Activated CD8-positive, alpha-beta memory T cell treated with anti-CD3 and anti-CD28 coated beads, Interleukin-2, amount 10 ng/mL, durations not matched to agents 7 days and 5 days (primary cell): ENCODE results near the gene DNAJC10. TPM values are rescaled to one million over a fixed set of nuclear protein-coding genes. Genes with fewer than 3 reads are reported as not detected.
"Not testable (repeated sequence)": the region's sequence is repeated elsewhere in the genome, so short reads cannot be mapped to it uniquely, and the experiment has no call there.

Experiments used
- ATAC-seq: fragments of 150-1000 bp; cut with Tn5 transposase; one replicate; pipeline ENCODE4 v1.10.0; 2021; ENCODE audit warnings: moderate library complexity
- CTCF ChIA-PET: fragments of 350-600 bp; sonication (Branson Sonifier 250); formaldehyde crosslinking; loops from one replicate; lab custom pipeline; 2021; ENCODE audit warnings: antibody characterized with exemption; lab: Charles Lee
- DNase-seq: peaks from one replicate; pipeline ENCODE4 v3.0.0-alpha.2; 2020
- H3K27ac Mint-ChIP-seq: one replicate; pipeline ENCODE4 v1.8.0; 2021; ENCODE audit warnings: mild to moderate bottlenecking, mixed read lengths
- H3K27me3 Mint-ChIP-seq: one replicate; pipeline ENCODE4 v1.8.0; 2021; ENCODE audit warnings: mixed read lengths
- H3K36me3 Mint-ChIP-seq: one replicate; pipeline ENCODE4 v1.8.0; 2021; ENCODE audit warnings: mild to moderate bottlenecking, mixed read lengths
- H3K4me1 Mint-ChIP-seq: one replicate; pipeline ENCODE4 v1.8.0; 2021; ENCODE audit warnings: mixed read lengths
- H3K4me3 Mint-ChIP-seq: one replicate; pipeline ENCODE4 v1.8.0; 2021; ENCODE audit warnings: mild to moderate bottlenecking, moderate library complexity, mixed read lengths
- H3K9me3 Mint-ChIP-seq: one replicate; pipeline ENCODE4 v1.8.0; 2022; ENCODE audit warnings: low read depth, mixed read lengths
- total RNA-seq, 2 experiments: library from RNA; stranded (reverse); gene quantifications; one replicate each; pipeline ENCODE4 v1.2.3, GENCODE V29; 2021

Gene DNAJC10
- total RNA-seq, 2 experiments from 2014 or later, result 53.7 to 54.2 TPM

DNA sequence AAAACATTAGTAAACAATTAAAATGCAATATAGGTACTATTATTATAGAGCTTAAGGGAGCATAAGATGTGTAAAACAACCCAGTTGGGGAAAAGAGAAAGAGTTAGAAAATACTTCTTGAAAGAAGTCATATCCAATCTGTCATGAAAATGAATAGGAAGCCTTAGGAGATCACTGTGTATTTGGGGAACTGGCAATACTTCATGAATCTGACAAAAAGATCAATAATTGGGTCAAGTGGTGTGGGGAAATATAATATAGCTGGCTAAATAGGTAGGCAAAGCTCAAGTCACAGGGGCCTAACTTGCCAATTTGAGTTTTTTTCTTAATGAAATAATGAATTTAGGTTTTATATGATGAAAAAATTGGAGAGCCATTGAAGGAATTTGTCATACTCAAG, 14.4 kb downstream of the DNAJC10 start:
- CTCF ChIA-PET, result no interaction called here
- Mint-ChIP-seq H3K4me1 (peaks cover 8% of the 10 kb centered on the region), H3K4me3 (no peak overlapping the region), H3K9me3 (no peaks in the 10 kb centered on the region), H3K36me3 (peaks cover 22% of the 10 kb centered on the region), H3K27me3 (no peaks in the 10 kb centered on the region), H3K27ac (no peak overlapping the region)
- ATAC-seq (no peak), DNase-seq (no peak)

DNA sequence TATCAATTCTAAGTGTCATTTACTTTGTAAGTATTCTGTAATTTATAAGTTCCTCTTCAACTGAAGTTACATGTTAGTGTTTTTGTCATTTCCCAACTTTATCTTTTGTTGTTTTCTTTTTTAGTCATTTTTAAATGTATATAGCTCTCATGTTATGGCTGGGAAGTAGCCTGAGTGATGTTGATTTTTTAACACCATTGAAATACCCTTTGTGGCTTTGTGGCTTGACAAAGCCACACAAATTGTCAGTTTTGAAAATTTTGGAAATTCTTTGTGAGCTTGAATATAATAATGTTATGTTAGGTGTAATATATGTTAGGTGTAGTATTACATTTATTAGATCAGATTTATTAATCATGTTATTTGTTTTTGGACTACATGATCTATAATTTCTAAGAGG, 16.7 kb downstream of the DNAJC10 start:
- Mint-ChIP-seq H3K36me3 (peaks cover 23% of the 10 kb centered on the region), H3K9me3 (no peaks in the 10 kb centered on the region), H3K4me1 (peaks cover 8% of the 10 kb centered on the region), H3K4me3 (no peak overlapping the region), H3K27ac (no peak overlapping the region), H3K27me3 (no peaks in the 10 kb centered on the region)
- DNase-seq (no peak), ATAC-seq (no peak)
- CTCF ChIA-PET, result interaction anchor here (1.2 kb wide), 1 partner anchor 9 kb away, joined by 3 read pairs; no protein-coding TSS in a partner anchor

DNA sequence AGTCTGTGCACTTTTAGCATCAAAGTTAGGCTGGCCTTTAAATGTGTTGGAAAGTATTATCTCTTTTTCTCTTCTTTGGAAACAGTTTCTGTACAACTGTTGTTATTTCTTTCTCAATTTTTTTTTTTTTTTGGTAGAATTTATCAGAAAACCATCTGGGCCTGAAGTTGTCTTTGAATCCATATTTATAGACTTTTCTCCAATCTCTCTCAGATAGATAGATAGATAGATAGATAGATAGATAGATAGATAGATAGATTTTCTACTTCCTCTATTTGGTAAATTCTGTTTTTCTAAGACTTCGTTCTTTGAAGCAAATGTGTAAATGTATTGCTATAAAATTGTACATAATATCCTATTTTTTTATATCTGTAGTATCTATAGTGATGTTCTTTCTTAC, 17.5 kb downstream of the DNAJC10 start:
- H3K4me3 Mint-ChIP-seq, result no peak overlapping the region
- CTCF ChIA-PET, result no interaction called here
- H3K4me1 Mint-ChIP-seq, result peaks cover 8% of the 10 kb centered on the region
- H3K36me3 Mint-ChIP-seq, result peaks cover 27% of the 10 kb centered on the region
- H3K27ac Mint-ChIP-seq, result no peak overlapping the region
- no peaks in the 10 kb centered on the region for H3K27me3 Mint-ChIP-seq
- ATAC-seq (no peak), DNase-seq (no peak)
- no peaks in the 10 kb centered on the region for H3K9me3 Mint-ChIP-seq

GRCh38 chr2:182736856-182737255, 20.8 kb downstream of the DNAJC10 start:
- ATAC-seq, CTCF ChIA-PET, H3K27ac Mint-ChIP-seq, H3K27me3 Mint-ChIP-seq, H3K9me3 Mint-ChIP-seq, H3K4me3 Mint-ChIP-seq, DNase-seq: not testable (repeated sequence)
- Mint-ChIP-seq H3K36me3 (peaks cover 17% of the 10 kb centered on the region), H3K4me1 (peaks cover 17% of the 10 kb centered on the region)

DNA sequence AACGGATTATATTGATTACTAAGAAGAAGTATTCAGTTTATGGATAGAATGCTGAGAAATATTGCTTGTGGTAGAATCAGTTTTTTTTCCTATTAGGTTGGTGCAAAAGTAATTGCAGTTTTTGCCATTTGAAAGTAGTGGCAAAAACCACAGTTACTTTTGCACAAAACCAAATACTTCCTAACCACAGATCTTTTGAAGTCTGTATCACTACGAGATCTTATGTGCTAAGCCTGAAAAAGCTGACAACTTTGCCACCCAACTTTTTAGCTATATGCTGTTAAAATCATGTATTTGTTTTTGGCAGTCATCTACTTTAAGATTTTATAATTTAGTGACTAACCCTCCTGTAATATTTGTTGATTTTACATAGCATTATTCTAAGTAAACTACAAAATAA, 24.6 kb downstream of the DNAJC10 start:
- Mint-ChIP-seq H3K9me3 (no peaks in the 10 kb centered on the region), H3K4me3 (no peak overlapping the region), H3K4me1 (peaks cover 9% of the 10 kb centered on the region), H3K27ac (no peak overlapping the region), H3K27me3 (no peaks in the 10 kb centered on the region), H3K36me3 (peaks cover 46% of the 10 kb centered on the region)
- DNase-seq (no peak), ATAC-seq (no peak)
- CTCF ChIA-PET, result no interaction called here

DNA sequence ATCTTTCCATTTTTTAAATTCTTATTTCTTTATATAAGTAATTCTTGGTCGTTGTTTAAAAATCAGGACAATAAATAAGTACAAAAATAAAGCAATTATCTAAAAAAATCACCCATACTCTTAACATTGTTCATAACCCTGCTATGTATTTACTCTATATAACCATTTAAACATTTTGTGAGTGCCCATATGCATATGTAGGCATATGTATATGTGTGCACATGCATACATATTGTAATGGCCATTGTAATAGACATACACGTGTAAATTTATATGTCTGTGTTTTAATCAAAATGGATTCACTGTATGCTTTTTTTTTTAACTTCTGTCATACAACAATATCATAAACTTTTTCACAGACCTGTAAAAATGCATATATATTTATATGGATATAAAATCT, 25.6 kb downstream of the DNAJC10 start:
- peaks cover 56% of the 10 kb centered on the region for H3K36me3 Mint-ChIP-seq
- CTCF ChIA-PET, result no interaction called here
- H3K27ac Mint-ChIP-seq, result no peak overlapping the region

DNA sequence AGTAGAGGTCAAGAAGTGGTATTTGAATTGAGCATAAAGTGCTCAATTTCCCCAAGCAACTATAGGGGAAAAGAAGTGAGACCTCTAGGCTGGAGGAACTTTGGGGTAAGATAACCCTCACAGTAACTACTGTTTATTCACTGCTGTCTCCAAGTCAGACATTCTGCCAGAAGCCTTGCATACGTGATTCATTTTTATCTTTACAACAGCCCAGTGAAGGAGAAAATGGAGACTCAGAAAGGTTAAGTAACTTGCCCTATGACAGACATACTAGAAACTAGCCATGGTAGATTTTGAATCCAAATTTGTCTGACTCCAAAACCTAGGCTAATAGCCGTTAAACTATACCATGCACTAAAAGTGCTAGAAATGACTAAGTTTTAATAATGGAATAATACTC, 28.4 kb downstream of the DNAJC10 start:
- H3K4me3 Mint-ChIP-seq, result no peak overlapping the region
- H3K9me3 Mint-ChIP-seq, result no peaks in the 10 kb centered on the region
- H3K27me3 Mint-ChIP-seq, result no peaks in the 10 kb centered on the region
- peaks cover 48% of the 10 kb centered on the region for H3K36me3 Mint-ChIP-seq
- DNase-seq (no peak), ATAC-seq (no peak)
- H3K4me1 Mint-ChIP-seq, result peaks cover 9% of the 10 kb centered on the region
- CTCF ChIA-PET, result no interaction called here
- H3K27ac Mint-ChIP-seq, result no peak overlapping the region

More for the DNA sequence above, 25.6 kb downstream of the DNAJC10 start:
- ATAC-seq (no peak), DNase-seq (no peak)
- H3K4me3 Mint-ChIP-seq, result no peak overlapping the region
- H3K27me3 Mint-ChIP-seq, result no peaks in the 10 kb centered on the region
- H3K9me3 Mint-ChIP-seq, result no peaks in the 10 kb centered on the region
- H3K4me1 Mint-ChIP-seq, result peaks cover 9% of the 10 kb centered on the region

GRCh38 chr2:182745061-182745460, 29.0 kb downstream of the DNAJC10 start:
- Mint-ChIP-seq H3K36me3 (peaks cover 51% of the 10 kb centered on the region), H3K4me1 (peaks cover 9% of the 10 kb centered on the region), H3K27ac (no peak overlapping the region), H3K27me3 (no peaks in the 10 kb centered on the region), H3K4me3 (no peak overlapping the region), H3K9me3 (no peaks in the 10 kb centered on the region)
- ATAC-seq, result no peak
- DNase-seq, result no peak
- CTCF ChIA-PET, result no interaction called here

GRCh38 chr2:182745894-182746293, 29.8 kb downstream of the DNAJC10 start:
- H3K4me1 Mint-ChIP-seq, ATAC-seq, H3K4me3 Mint-ChIP-seq, CTCF ChIA-PET, H3K27me3 Mint-ChIP-seq, H3K9me3 Mint-ChIP-seq, DNase-seq, H3K27ac Mint-ChIP-seq: not testable (repeated sequence)
- H3K36me3 Mint-ChIP-seq, result peaks cover 57% of the 10 kb centered on the region

GRCh38 chr2:182754231-182754630, 38.2 kb downstream of the DNAJC10 start:
- H3K27ac Mint-ChIP-seq, result no peak overlapping the region
- no peaks in the 10 kb centered on the region for H3K27me3 Mint-ChIP-seq
- H3K9me3 Mint-ChIP-seq, result no peaks in the 10 kb centered on the region
- ATAC-seq (no peak), DNase-seq (no peak)
- no peaks in the 10 kb centered on the region for H3K4me1 Mint-ChIP-seq
- CTCF ChIA-PET, result no interaction called here
- peaks cover 45% of the 10 kb centered on the region for H3K36me3 Mint-ChIP-seq
- no peak overlapping the region for H3K4me3 Mint-ChIP-seq

DNA sequence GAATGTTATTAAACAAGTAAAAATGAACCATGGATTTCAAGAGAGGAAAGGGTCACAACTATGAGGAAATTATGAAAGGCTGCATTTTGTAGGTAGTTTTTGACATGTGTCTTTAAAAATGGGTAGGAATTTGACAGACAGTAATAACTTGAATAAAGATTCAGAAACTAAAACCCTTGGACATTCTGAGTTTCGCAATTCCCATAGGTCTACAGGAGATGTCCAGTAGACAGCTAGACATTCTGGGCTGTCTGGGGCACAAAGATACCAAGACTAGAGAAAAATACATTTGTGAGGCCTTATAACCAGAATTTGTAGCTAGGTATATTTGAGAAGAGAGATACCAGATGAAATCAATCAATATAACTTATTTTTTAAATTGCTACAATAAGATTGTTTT, 42.3 kb downstream of the DNAJC10 start:
- Mint-ChIP-seq H3K27me3 (no peaks in the 10 kb centered on the region), H3K4me1 (peaks cover 7% of the 10 kb centered on the region), H3K36me3 (peaks cover 38% of the 10 kb centered on the region), H3K9me3 (no peaks in the 10 kb centered on the region), H3K27ac (no peak overlapping the region), H3K4me3 (no peak overlapping the region)
- ATAC-seq, result no peak
- CTCF ChIA-PET, result no interaction called here
- DNase-seq, result no peak

- Mint-ChIP-seq H3K36me3 (peaks cover 27% of the 10 kb centered on the region), H3K27me3 (no peaks in the 10 kb centered on the region), H3K9me3 (no peaks in the 10 kb centered on the region), H3K4me1 (peaks cover 7% of the 10 kb centered on the region), H3K4me3 (no peak overlapping the region), H3K27ac (no peak overlapping the region)
- ATAC-seq, result no peak
- CTCF ChIA-PET, result no interaction called here
- no peak for DNase-seq
These were observed 45.8 kb downstream of the DNAJC10 start for GRCh38 chr2:182761903-182762302.

GRCh38 chr2:182763311-182763912, 47.4 kb downstream of the DNAJC10 start:
- H3K4me1 Mint-ChIP-seq, result peaks cover 7% of the 10 kb centered on the region
- CTCF ChIA-PET, result interaction anchor here (0.9 to 2.0 kb wide), 4 partner anchors 21 to 217 kb away, joined by 3 to 6 read pairs (median 4); no protein-coding TSS in a partner anchor
- H3K9me3 Mint-ChIP-seq, result no peaks in the 10 kb centered on the region
- H3K36me3 Mint-ChIP-seq, result peaks cover 27% of the 10 kb centered on the region
- no peaks in the 10 kb centered on the region for H3K27me3 Mint-ChIP-seq
- ATAC-seq, result no peak
- no peak overlapping the region for H3K4me3 Mint-ChIP-seq
- H3K27ac Mint-ChIP-seq, result no peak overlapping the region
- DNase-seq, result no peak

GRCh38 chr2:182766626-182767025, 50.6 kb downstream of the DNAJC10 start:
- peaks cover 45% of the 10 kb centered on the region for H3K36me3 Mint-ChIP-seq
- DNase-seq, result no peak
- H3K9me3 Mint-ChIP-seq, result no peaks in the 10 kb centered on the region
- H3K27ac Mint-ChIP-seq, result no peak overlapping the region
- peaks cover 7% of the 10 kb centered on the region for H3K4me1 Mint-ChIP-seq
- no peaks in the 10 kb centered on the region for H3K27me3 Mint-ChIP-seq
- ATAC-seq, result no peak
- no peak overlapping the region for H3K4me3 Mint-ChIP-seq
- CTCF ChIA-PET, result interaction anchor here (1.0 to 1.9 kb wide), 2 partner anchors 13 to 213 kb away, joined by 3 to 9 read pairs; no protein-coding TSS in a partner anchor
